ENCODE results near the gene GIMAP8. TPM values are rescaled to one million over a fixed set of nuclear protein-coding genes. Genes with fewer than 3 reads are reported as not detected.
"Not testable (repeated sequence)": the region's sequence is repeated elsewhere in the genome, so short reads cannot be mapped to it uniquely, and the experiment has no call there.

The GIMAP8 gene
- total RNA-seq, 1 donor from 2014 or later = 103 TPM

- no peak for DNase-seq (ENCODE audit: low read depth in 2 of 2)
Observed at GRCh38 chr7:150463461-150463860, 13.0 kb downstream of the GIMAP8 start.

GRCh38 chr7:150464962-150465361 is 14.5 kb downstream of the GIMAP8 start:
- no peak for DNase-seq (ENCODE audit: low read depth in 2 of 2)

GRCh38 chr7:150465414-150465813 is 15.0 kb downstream of the GIMAP8 start:
- DNase-seq (ENCODE audit: low read depth in 2 of 2) = peak in 1 of 2 donors; percentile 41

GRCh38 chr7:150466477-150466876 is 16.0 kb downstream of the GIMAP8 start:
- peak; percentile 87 to 93 for DNase-seq (ENCODE audit: low read depth in 2 of 2)

- no peak for DNase-seq (ENCODE audit: low read depth in 2 of 2)
Observed at GRCh38 chr7:150468241-150468640, 17.8 kb downstream of the GIMAP8 start.

GRCh38 chr7:150471886-150472285 is 21.5 kb downstream of the GIMAP8 start:
- no peak for DNase-seq (ENCODE audit: low read depth in 2 of 2)

GRCh38 chr7:150473902-150474301 is 23.5 kb downstream of the GIMAP8 start:
- DNase-seq (ENCODE audit: low read depth in 2 of 2) = no peak

- DNase-seq (ENCODE audit: low read depth in 2 of 2) = no peak
Observed at GRCh38 chr7:150476285-150476684, 25.9 kb downstream of the GIMAP8 start.

GRCh38 chr7:150476819-150477631 is 26.6 kb downstream of the GIMAP8 start:
- no peak for DNase-seq (ENCODE audit: low read depth in 2 of 2)

- no peak for DNase-seq (ENCODE audit: low read depth in 2 of 2)
Observed at GRCh38 chr7:150479023-150479716, 28.7 kb downstream of the GIMAP8 start.

GRCh38 chr7:150481186-150481920 is 30.9 kb downstream of the GIMAP8 start:
- no peak for DNase-seq (ENCODE audit: low read depth in 2 of 2)

GRCh38 chr7:150481922-150482321 is 31.5 kb downstream of the GIMAP8 start:
- DNase-seq (ENCODE audit: low read depth in 2 of 2) = peak in 1 of 2 donors; percentile 51

GRCh38 chr7:150483514-150483913 is 33.1 kb downstream of the GIMAP8 start:
- DNase-seq (ENCODE audit: low read depth in 2 of 2) = peak in 1 of 2 donors; percentile 79

- peak; percentile 73 to 89 for DNase-seq (ENCODE audit: low read depth in 2 of 2)
Observed at GRCh38 chr7:150484071-150484470, 33.6 kb downstream of the GIMAP8 start.

GRCh38 chr7:150487625-150488024 is 37.2 kb downstream of the GIMAP8 start:
- peak in 1 of 2 donors; percentile 30 for DNase-seq (ENCODE audit: low read depth in 2 of 2)

GRCh38 chr7:150489782-150490181 is 39.4 kb downstream of the GIMAP8 start:
- DNase-seq (ENCODE audit: low read depth in 2 of 2) = no peak

GRCh38 chr7:150493442-150493841 is 43.0 kb downstream of the GIMAP8 start:
- not testable (repeated sequence) for DNase-seq (ENCODE audit: low read depth in 2 of 2)

- no peak for DNase-seq (ENCODE audit: low read depth in 2 of 2)
Observed at GRCh38 chr7:150502519-150502918, 52.1 kb downstream of the GIMAP8 start.

GRCh38 chr7:150503155-150503554 is 52.7 kb downstream of the GIMAP8 start:
- DNase-seq (ENCODE audit: low read depth in 2 of 2) = no peak

GRCh38 chr7:150503581-150503980 is 53.2 kb downstream of the GIMAP8 start:
- DNase-seq (ENCODE audit: low read depth in 2 of 2) = no peak

GRCh38 chr7:150507947-150508602 is 57.6 kb downstream of the GIMAP8 start:
- no peak for DNase-seq (ENCODE audit: low read depth in 2 of 2)

GRCh38 chr7:150511048-150511447 is 60.6 kb downstream of the GIMAP8 start:
- DNase-seq (ENCODE audit: low read depth in 2 of 2) = no peak
